GM12878 (cell line): ENCODE results near the gene SRPK2.

ENCODE experiments used
- CEBPB ChIP-seq, 2 experiments: fragments of 150-350 bp in 1 of 2; IDR thresholded peaks; 2 replicates each; pipeline ENCODE4 v1.6.1; 2012 to 2014; ENCODE audit warnings: low read depth in 2 of 2, low read length in 2 of 2, borderline replicate concordance in 1 of 2, inconsistent platforms in 1 of 2
- CTCF ChIP-seq, 3 experiments: IDR thresholded peaks in 2 of 3; conservative IDR thresholded peaks in 1 of 3; 2 replicates each; pipeline ENCODE4 v1.5.1; 2011; ENCODE audit warnings: low read depth in 3 of 3, low read length in 3 of 3, mild to moderate bottlenecking in 3 of 3, control low read depth in 2 of 3, moderate library complexity in 2 of 3, inconsistent platforms in 1 of 3, mixed read lengths in 1 of 3; ENCODE audit not compliant: control insufficient read depth in 2 of 3, insufficient read depth in 1 of 3; ENCODE audit errors: extremely low read depth in 1 of 3
- ETV6 ChIP-seq, 2 experiments: fragments of 450-650 bp in 1 of 2; IDR thresholded peaks in 1 of 2; conservative IDR thresholded peaks in 1 of 2; 2 replicates each; pipeline ENCODE4 v1.6.1; 2014; ENCODE audit warnings: antibody characterized with exemption in 1 of 2, borderline replicate concordance in 1 of 2, low read depth in 1 of 2, mild to moderate bottlenecking in 1 of 2, moderate library complexity in 1 of 2
- GABPA ChIP-seq: IDR thresholded peaks from 2 replicates; pipeline ENCODE4 v1.6.1; 2014; ENCODE audit warnings: antibody characterized with exemption, low read depth, mild to moderate bottlenecking, inconsistent platforms
- JUND ChIP-seq: IDR thresholded peaks from 2 replicates; pipeline ENCODE4 v1.6.1; 2012; ENCODE audit warnings: low read depth, mild to moderate bottlenecking, low read length, improper control_type of control experiment, moderate library complexity
- MAX ChIP-seq: IDR thresholded peaks from 2 replicates; pipeline ENCODE4 v1.6.1; 2012; ENCODE audit warnings: low read depth, low read length, improper control_type of control experiment
- NFIC ChIP-seq: IDR thresholded peaks from 2 replicates; pipeline ENCODE4 v1.6.1; 2012; ENCODE audit warnings: low read depth, mild to moderate bottlenecking, inconsistent platforms, low read length, moderate library complexity
- NRF1 ChIP-seq: conservative IDR thresholded peaks from 2 replicates; pipeline ENCODE4 v1.6.1; 2011; ENCODE audit warnings: mild to moderate bottlenecking, low read depth, low read length, improper control_type of control experiment
- PKNOX1 ChIP-seq: fragments of 450-650 bp; IDR thresholded peaks from 2 replicates; pipeline ENCODE4 v1.6.1; 2016; ENCODE audit warnings: mild to moderate bottlenecking
- POLR2A ChIP-seq: IDR thresholded peaks from 2 replicates; pipeline ENCODE4 v1.6.1; 2011; ENCODE audit warnings: low read depth, mild to moderate bottlenecking, low read length
- POLR2AphosphoS5 ChIP-seq: IDR thresholded peaks from 2 replicates; pipeline ENCODE4 v1.6.1; 2011; ENCODE audit warnings: mild to moderate bottlenecking, low read length, inconsistent platforms
- SPI1 ChIP-seq: IDR thresholded peaks from 2 replicates; pipeline ENCODE4 v1.6.1; 2011; ENCODE audit warnings: low read depth, mild to moderate bottlenecking, low read length, moderate library complexity, borderline replicate concordance; ENCODE audit not compliant: insufficient read depth
- ZNF274 ChIP-seq: IDR thresholded peaks from one replicate; pipeline ENCODE4 v1.8.0; 2011; ENCODE audit not compliant: insufficient read length, insufficient read depth
- ZSCAN29 ChIP-seq: fragments of 450-650 bp; IDR thresholded peaks from 2 replicates; pipeline ENCODE4 v1.6.1; 2017; ENCODE audit warnings: mild to moderate bottlenecking, moderate library complexity

- TF ChIP-seq CTCF (IDR thresholded peaks at IDR 0.05 in 2 of 3, conservative IDR thresholded peaks at IDR 0.05 in 1 of 3; ENCODE audit: control insufficient read depth in 2 of 3, extremely low read depth in 1 of 3, insufficient read depth in 1 of 3, low read depth in 3 of 3, low read length in 3 of 3) (no peak), SPI1 (no peak), NFIC (no peak), MAX (no peak), POLR2AphosphoS5 (no peak), ETV6 (conservative IDR thresholded peaks at IDR 0.05 in 1 of 2, IDR thresholded peaks at IDR 0.05 in 1 of 2; ENCODE audit: borderline replicate concordance in 1 of 2, low read depth in 1 of 2) (no peak), ZNF274 (no peak), ZSCAN29 (no peak), GABPA (no peak), PKNOX1 (no peak), CEBPB (IDR thresholded peaks at IDR 0.05; ENCODE audit: borderline replicate concordance in 1 of 2, low read depth in 2 of 2, low read length in 2 of 2) (no peak), POLR2A (no peak), NRF1 (no peak), JUND (no peak)
Observed at GRCh38 chr7:105320896-105321295, 67.8 kb downstream of the SRPK2 start.
